ENCODE results near the gene QPCTL.

GRCh38 chr19:45670670-45671453, 21.6 kb upstream of the QPCTL start:
- no peak for TF ChIP-seq CTCF (IDR thresholded peaks at IDR 0.05)
- no peak for TF ChIP-seq POLR2A (IDR thresholded peaks at IDR 0.05)

Data from adrenal gland (tissue), 5 donors.